ENCODE measurements around the gene CIAPIN1.
"Not testable (repeated sequence)": the region's sequence is repeated elsewhere in the genome, so short reads cannot be mapped to it uniquely, and the experiment has no call there.

Gene CIAPIN1

GRCh38 chr16:57411362-57411976 lies 35.7 kb downstream of the CIAPIN1 start:
- Mint-ChIP-seq H3K4me1 (ENCODE audit: low read depth) (no peaks in the 10 kb centered on the region), H3K27me3 (peaks cover 3% of the 10 kb centered on the region), H3K36me3 (ENCODE audit: low read depth) (no peaks in the 10 kb centered on the region), H3K4me3 (no peak overlapping the region), H3K27ac (no peak overlapping the region), H3K9me3 (no peaks in the 10 kb centered on the region)
- DNase-seq: no peak

GRCh38 chr16:57409870-57410587 lies 37.2 kb downstream of the CIAPIN1 start:
- H3K4me3 Mint-ChIP-seq: no peak overlapping the region
- H3K27ac Mint-ChIP-seq: no peak overlapping the region
- peaks cover 3% of the 10 kb centered on the region for H3K27me3 Mint-ChIP-seq
- H3K4me1 Mint-ChIP-seq (ENCODE audit: low read depth): peaks cover 4% of the 10 kb centered on the region
- DNase-seq: no peak
- no peaks in the 10 kb centered on the region for H3K9me3 Mint-ChIP-seq
- H3K36me3 Mint-ChIP-seq (ENCODE audit: low read depth): no peaks in the 10 kb centered on the region

- Mint-ChIP-seq H3K36me3 (ENCODE audit: low read depth) (no peaks in the 10 kb centered on the region), H3K4me3 (no peak overlapping the region), H3K4me1 (ENCODE audit: low read depth) (peaks cover 5% of the 10 kb centered on the region), H3K9me3 (no peaks in the 10 kb centered on the region), H3K27me3 (peaks cover 3% of the 10 kb centered on the region), H3K27ac (no peak overlapping the region)
- no peak for DNase-seq
Measured at GRCh38 chr16:57409065-57409464, 38.1 kb downstream of the CIAPIN1 start.

- DNase-seq: no peak
- Mint-ChIP-seq H3K36me3 (ENCODE audit: low read depth) (no peaks in the 10 kb centered on the region), H3K9me3 (no peaks in the 10 kb centered on the region), H3K4me3 (no peak overlapping the region), H3K27ac (no peak overlapping the region), H3K27me3 (peaks cover 3% of the 10 kb centered on the region), H3K4me1 (ENCODE audit: low read depth) (peaks cover 5% of the 10 kb centered on the region)
Measured at GRCh38 chr16:57407521-57408353, 39.4 kb downstream of the CIAPIN1 start.

- peaks cover 3% of the 10 kb centered on the region for H3K27me3 Mint-ChIP-seq
- no peaks in the 10 kb centered on the region for H3K36me3 Mint-ChIP-seq (ENCODE audit: low read depth)
- no peaks in the 10 kb centered on the region for H3K9me3 Mint-ChIP-seq
- no peak overlapping the region for H3K4me3 Mint-ChIP-seq
- no peak for DNase-seq
- H3K27ac Mint-ChIP-seq: no peak overlapping the region
- H3K4me1 Mint-ChIP-seq (ENCODE audit: low read depth): peaks cover 5% of the 10 kb centered on the region
Measured at GRCh38 chr16:57406881-57407280, 40.3 kb downstream of the CIAPIN1 start.

GRCh38 chr16:57405097-57405496 lies 42.1 kb downstream of the CIAPIN1 start:
- Mint-ChIP-seq H3K9me3 (no peaks in the 10 kb centered on the region), H3K27ac (no peak overlapping the region), H3K4me3 (no peak overlapping the region), H3K4me1 (ENCODE audit: low read depth) (peaks cover 5% of the 10 kb centered on the region), H3K27me3 (peaks cover 3% of the 10 kb centered on the region), H3K36me3 (ENCODE audit: low read depth) (no peaks in the 10 kb centered on the region)
- DNase-seq: no peak

GRCh38 chr16:57403965-57404817 lies 43.0 kb downstream of the CIAPIN1 start, which contains the start of gene CCL17:
Gene CCL17 (plus strand): TSS chr16:57404767. CDS start chr16:57413933, 9,166 bp downstream.
- Mint-ChIP-seq H3K4me3 (no peak within 1 kb of the TSS), H3K36me3 (ENCODE audit: low read depth) (no peaks in the 10 kb centered on the region), H3K9me3 (no peaks in the 10 kb centered on the region), H3K4me1 (ENCODE audit: low read depth) (peaks cover 5% of the 10 kb centered on the region), H3K27me3 (peaks cover 3% of the 10 kb centered on the region), H3K27ac (no peak within 1 kb of the TSS)
- no peak for DNase-seq

- H3K4me3 Mint-ChIP-seq: no peak overlapping the region
- no peaks in the 10 kb centered on the region for H3K27me3 Mint-ChIP-seq
- H3K9me3 Mint-ChIP-seq: no peaks in the 10 kb centered on the region
- no peaks in the 10 kb centered on the region for H3K36me3 Mint-ChIP-seq (ENCODE audit: low read depth)
- no peak for DNase-seq
- no peak overlapping the region for H3K27ac Mint-ChIP-seq
- peaks cover 5% of the 10 kb centered on the region for H3K4me1 Mint-ChIP-seq (ENCODE audit: low read depth)
Measured at GRCh38 chr16:57401943-57402640, 45.1 kb downstream of the CIAPIN1 start.

- not testable (repeated sequence) for H3K27ac Mint-ChIP-seq; H3K9me3 Mint-ChIP-seq; H3K4me3 Mint-ChIP-seq; H3K36me3 Mint-ChIP-seq (ENCODE audit: low read depth); H3K27me3 Mint-ChIP-seq; H3K4me1 Mint-ChIP-seq (ENCODE audit: low read depth); DNase-seq
Measured at GRCh38 chr16:57397493-57397892, 49.7 kb downstream of the CIAPIN1 start.

GRCh38 chr16:57396786-57397185 lies 50.4 kb downstream of the CIAPIN1 start:
- DNase-seq: no peak
- no peak overlapping the region for H3K27ac Mint-ChIP-seq
- H3K27me3 Mint-ChIP-seq: peaks cover 6% of the 10 kb centered on the region
- no peaks in the 10 kb centered on the region for H3K9me3 Mint-ChIP-seq
- no peak overlapping the region for H3K4me3 Mint-ChIP-seq
- no peaks in the 10 kb centered on the region for H3K36me3 Mint-ChIP-seq (ENCODE audit: low read depth)
- H3K4me1 Mint-ChIP-seq (ENCODE audit: low read depth): no peaks in the 10 kb centered on the region

- Mint-ChIP-seq H3K27ac (no peak overlapping the region), H3K4me1 (ENCODE audit: low read depth) (no peaks in the 10 kb centered on the region), H3K27me3 (peaks cover 6% of the 10 kb centered on the region), H3K9me3 (no peaks in the 10 kb centered on the region), H3K36me3 (ENCODE audit: low read depth) (no peaks in the 10 kb centered on the region), H3K4me3 (no peak overlapping the region)
- DNase-seq: no peak
Measured at GRCh38 chr16:57395026-57395425, 52.2 kb downstream of the CIAPIN1 start.

- DNase-seq: no peak
- H3K36me3 Mint-ChIP-seq (ENCODE audit: low read depth): no peaks in the 10 kb centered on the region
- H3K4me1 Mint-ChIP-seq (ENCODE audit: low read depth): no peaks in the 10 kb centered on the region
- H3K27ac Mint-ChIP-seq: no peak overlapping the region
- H3K9me3 Mint-ChIP-seq: no peaks in the 10 kb centered on the region
- no peak overlapping the region for H3K4me3 Mint-ChIP-seq
- peaks cover 6% of the 10 kb centered on the region for H3K27me3 Mint-ChIP-seq
Measured at GRCh38 chr16:57394444-57394843, 52.7 kb downstream of the CIAPIN1 start.

- H3K4me1 Mint-ChIP-seq (ENCODE audit: low read depth): peaks cover 4% of the 10 kb centered on the region
- H3K27me3 Mint-ChIP-seq: peaks cover 6% of the 10 kb centered on the region
Measured at GRCh38 chr16:57392694-57393093, 54.5 kb downstream of the CIAPIN1 start.

GRCh38 chr16:57391708-57392107 lies 55.5 kb downstream of the CIAPIN1 start:
- Mint-ChIP-seq H3K27ac (no peak overlapping the region), H3K4me3 (no peak overlapping the region), H3K36me3 (ENCODE audit: low read depth) (no peaks in the 10 kb centered on the region), H3K9me3 (no peaks in the 10 kb centered on the region), H3K4me1 (ENCODE audit: low read depth) (peaks cover 4% of the 10 kb centered on the region), H3K27me3 (peaks cover 6% of the 10 kb centered on the region)
- no peak for DNase-seq

More at GRCh38 chr16:57392694-57393093, 54.5 kb downstream of the CIAPIN1 start:
- no peak overlapping the region for H3K27ac Mint-ChIP-seq
- no peaks in the 10 kb centered on the region for H3K9me3 Mint-ChIP-seq
- DNase-seq: no peak
- H3K4me3 Mint-ChIP-seq: no peak overlapping the region
- no peaks in the 10 kb centered on the region for H3K36me3 Mint-ChIP-seq (ENCODE audit: low read depth)
